Measurements from ENCODE around the gene MNDA.
"Not testable (repeated sequence)": the region's sequence is repeated elsewhere in the genome, so short reads cannot be mapped to it uniquely, and the experiment has no call there.

Gene MNDA

GRCh38 chr1:158838660-158839059, 7.5 kb downstream of the MNDA start:
- Histone ChIP-seq H3K27ac (ENCODE audit: low read depth, low read length) (no peak overlapping the region), H3K27me3 (ENCODE audit: insufficient read depth, low read length) (no peaks in the 10 kb centered on the region), H3K4me1 (ENCODE audit: control insufficient read depth, insufficient read depth, low read length, unreplicated experiment) (no peaks in the 10 kb centered on the region), H3K36me3 (ENCODE audit: insufficient read depth, low read length) (no peaks in the 10 kb centered on the region), H2AFZ (ENCODE audit: low read length, unreplicated experiment) (no peak overlapping the region), H3K4me3 (ENCODE audit: low read depth, low read length) (no peak overlapping the region), H3K79me2 (ENCODE audit: control insufficient read depth, insufficient read depth, low read length, unreplicated experiment) (no peaks in the 10 kb centered on the region)

GRCh38 chr1:158839566-158839965, 8.4 kb downstream of the MNDA start:
- Histone ChIP-seq H3K27me3 (ENCODE audit: insufficient read depth, low read length) (no peaks in the 10 kb centered on the region), H3K27ac (ENCODE audit: low read depth, low read length) (no peak overlapping the region), H3K36me3 (ENCODE audit: insufficient read depth, low read length) (no peaks in the 10 kb centered on the region), H3K79me2 (ENCODE audit: control insufficient read depth, insufficient read depth, low read length, unreplicated experiment) (no peaks in the 10 kb centered on the region), H2AFZ (ENCODE audit: low read length, unreplicated experiment) (no peak overlapping the region), H3K4me3 (ENCODE audit: low read depth, low read length) (no peak overlapping the region), H3K4me1 (ENCODE audit: control insufficient read depth, insufficient read depth, low read length, unreplicated experiment) (no peaks in the 10 kb centered on the region)

GRCh38 chr1:158840236-158840635, 9.1 kb downstream of the MNDA start:
- no peak overlapping the region for H3K27ac ChIP-seq (ENCODE audit: low read depth, low read length)
- H3K27me3 ChIP-seq (ENCODE audit: insufficient read depth, low read length): no peaks in the 10 kb centered on the region
- no peaks in the 10 kb centered on the region for H3K36me3 ChIP-seq (ENCODE audit: insufficient read depth, low read length)
- H3K4me3 ChIP-seq (ENCODE audit: low read depth, low read length): no peak overlapping the region
- no peaks in the 10 kb centered on the region for H3K79me2 ChIP-seq (ENCODE audit: control insufficient read depth, insufficient read depth, low read length, unreplicated experiment)
- no peak overlapping the region for H2AFZ ChIP-seq (ENCODE audit: low read length, unreplicated experiment)
- no peaks in the 10 kb centered on the region for H3K4me1 ChIP-seq (ENCODE audit: control insufficient read depth, insufficient read depth, low read length, unreplicated experiment)

GRCh38 chr1:158864595-158864994, 33.4 kb downstream of the MNDA start:
- H3K4me3 ChIP-seq (ENCODE audit: low read depth, low read length): no peak overlapping the region
- no peaks in the 10 kb centered on the region for H3K36me3 ChIP-seq (ENCODE audit: insufficient read depth, low read length)
- no peak overlapping the region for H2AFZ ChIP-seq (ENCODE audit: low read length, unreplicated experiment)
- no peaks in the 10 kb centered on the region for H3K79me2 ChIP-seq (ENCODE audit: control insufficient read depth, insufficient read depth, low read length, unreplicated experiment)
- no peak overlapping the region for H3K27ac ChIP-seq (ENCODE audit: low read depth, low read length)
- no peaks in the 10 kb centered on the region for H3K27me3 ChIP-seq (ENCODE audit: insufficient read depth, low read length)
- H3K4me1 ChIP-seq (ENCODE audit: control insufficient read depth, insufficient read depth, low read length, unreplicated experiment): no peaks in the 10 kb centered on the region

GRCh38 chr1:158870438-158870837, 39.3 kb downstream of the MNDA start:
- not testable (repeated sequence) for H3K4me3 ChIP-seq (ENCODE audit: low read depth, low read length); H3K36me3 ChIP-seq (ENCODE audit: insufficient read depth, low read length); H3K27ac ChIP-seq (ENCODE audit: low read depth, low read length); H2AFZ ChIP-seq (ENCODE audit: low read length, unreplicated experiment); H3K27me3 ChIP-seq (ENCODE audit: insufficient read depth, low read length); H3K4me1 ChIP-seq (ENCODE audit: control insufficient read depth, insufficient read depth, low read length, unreplicated experiment); H3K79me2 ChIP-seq (ENCODE audit: control insufficient read depth, insufficient read depth, low read length, unreplicated experiment)

- no peak overlapping the region for H3K4me3 ChIP-seq (ENCODE audit: low read depth, low read length)
- no peaks in the 10 kb centered on the region for H3K36me3 ChIP-seq (ENCODE audit: insufficient read depth, low read length)
- H3K27ac ChIP-seq (ENCODE audit: low read depth, low read length): no peak overlapping the region
- no peaks in the 10 kb centered on the region for H3K27me3 ChIP-seq (ENCODE audit: insufficient read depth, low read length)
- no peaks in the 10 kb centered on the region for H3K79me2 ChIP-seq (ENCODE audit: control insufficient read depth, insufficient read depth, low read length, unreplicated experiment)
- H3K4me1 ChIP-seq (ENCODE audit: control insufficient read depth, insufficient read depth, low read length, unreplicated experiment): no peaks in the 10 kb centered on the region
- H2AFZ ChIP-seq (ENCODE audit: low read length, unreplicated experiment): no peak overlapping the region
These were observed 42.0 kb downstream of the MNDA start for GRCh38 chr1:158873141-158873540.

- Histone ChIP-seq H3K4me3 (ENCODE audit: low read depth, low read length) (no peak overlapping the region), H3K4me1 (ENCODE audit: control insufficient read depth, insufficient read depth, low read length, unreplicated experiment) (no peaks in the 10 kb centered on the region), H3K27me3 (ENCODE audit: insufficient read depth, low read length) (no peaks in the 10 kb centered on the region)
These were observed 62.5 kb downstream of the MNDA start for GRCh38 chr1:158893654-158894053.

GRCh38 chr1:158898722-158899121, 67.6 kb downstream of the MNDA start:
- H3K27me3 ChIP-seq (ENCODE audit: insufficient read depth, low read length): peaks cover 7% of the 10 kb centered on the region; the same call in 1 of the 2 replicates
- no peaks in the 10 kb centered on the region for H3K79me2 ChIP-seq (ENCODE audit: control insufficient read depth, insufficient read depth, low read length, unreplicated experiment)
- no peak overlapping the region for H3K4me3 ChIP-seq (ENCODE audit: low read depth, low read length)
- H2AFZ ChIP-seq (ENCODE audit: low read length, unreplicated experiment): no peak overlapping the region
- no peaks in the 10 kb centered on the region for H3K36me3 ChIP-seq (ENCODE audit: insufficient read depth, low read length)
- H3K4me1 ChIP-seq (ENCODE audit: control insufficient read depth, insufficient read depth, low read length, unreplicated experiment): no peaks in the 10 kb centered on the region
- no peak overlapping the region for H3K27ac ChIP-seq (ENCODE audit: low read depth, low read length)

More at GRCh38 chr1:158893654-158894053, 62.5 kb downstream of the MNDA start:
- H3K79me2 ChIP-seq (ENCODE audit: control insufficient read depth, insufficient read depth, low read length, unreplicated experiment): no peaks in the 10 kb centered on the region
- H3K36me3 ChIP-seq (ENCODE audit: insufficient read depth, low read length): no peaks in the 10 kb centered on the region
- no peak overlapping the region for H3K27ac ChIP-seq (ENCODE audit: low read depth, low read length)
- no peak overlapping the region for H2AFZ ChIP-seq (ENCODE audit: low read length, unreplicated experiment)
